ENCODE measurements around the gene GLT1D1.

DNA sequence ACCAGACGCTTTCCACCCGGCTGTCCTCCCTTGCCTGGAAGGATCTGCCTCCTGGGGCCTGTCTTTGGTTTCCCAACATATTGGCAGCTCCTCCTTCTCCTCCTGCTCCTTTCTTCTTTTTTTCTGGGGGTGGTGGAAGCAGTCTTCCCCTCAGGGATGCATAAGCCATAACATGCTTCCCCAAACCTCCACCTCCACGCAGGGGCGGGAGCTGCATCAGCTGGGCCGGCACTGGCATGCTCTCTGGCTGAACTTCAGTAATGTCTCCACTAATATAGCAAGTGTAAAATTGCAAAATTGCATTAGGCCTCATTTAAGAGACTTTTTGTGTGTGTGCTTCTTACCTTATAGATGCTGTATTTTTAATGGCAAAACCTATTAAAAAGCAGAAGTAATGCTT, 58.6 kb downstream of the GLT1D1 start:
- TF ChIP-seq, protein P1, sequence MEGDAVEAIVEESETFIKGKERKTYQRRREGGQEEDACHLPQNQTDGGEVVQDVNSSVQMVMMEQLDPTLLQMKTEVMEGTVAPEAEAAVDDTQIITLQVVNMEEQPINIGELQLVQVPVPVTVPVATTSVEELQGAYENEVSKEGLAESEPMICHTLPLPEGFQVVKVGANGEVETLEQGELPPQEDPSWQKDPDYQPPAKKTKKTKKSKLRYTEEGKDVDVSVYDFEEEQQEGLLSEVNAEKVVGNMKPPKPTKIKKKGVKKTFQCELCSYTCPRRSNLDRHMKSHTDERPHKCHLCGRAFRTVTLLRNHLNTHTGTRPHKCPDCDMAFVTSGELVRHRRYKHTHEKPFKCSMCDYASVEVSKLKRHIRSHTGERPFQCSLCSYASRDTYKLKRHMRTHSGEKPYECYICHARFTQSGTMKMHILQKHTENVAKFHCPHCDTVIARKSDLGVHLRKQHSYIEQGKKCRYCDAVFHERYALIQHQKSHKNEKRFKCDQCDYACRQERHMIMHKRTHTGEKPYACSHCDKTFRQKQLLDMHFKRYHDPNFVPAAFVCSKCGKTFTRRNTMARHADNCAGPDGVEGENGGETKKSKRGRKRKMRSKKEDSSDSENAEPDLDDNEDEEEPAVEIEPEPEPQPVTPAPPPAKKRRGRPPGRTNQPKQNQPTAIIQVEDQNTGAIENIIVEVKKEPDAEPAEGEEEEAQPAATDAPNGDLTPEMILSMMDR (IDR thresholded peaks at IDR 0.05), result no peak
- no peak for TF ChIP-seq POLR2A (IDR thresholded peaks at IDR 0.05)

Data from body of pancreas (tissue), 4 donors.